DOHH2 (cell line): ENCODE results near the gene ZIC1.

Experiments
- CTCF ChIP-seq: fragments of 200-600 bp; sonication (generic); IDR thresholded peaks from one replicate; pipeline ENCODE4 v1.5.1; 2014; ENCODE audit warnings: antibody characterized with exemption, mild to moderate bottlenecking, low read depth, low read length; ENCODE audit not compliant: poor library complexity, severe bottlenecking
- EZH2phosphoT487 ChIP-seq: fragments of 200-600 bp; sonication (generic); IDR thresholded peaks from 2 replicates; pipeline ENCODE4 v1.6.1; 2017; ENCODE audit warnings: borderline replicate concordance, mild to moderate bottlenecking, antibody characterized with exemption, low read length, moderate library complexity, mixed read lengths

- TF ChIP-seq CTCF, result no peak
- TF ChIP-seq EZH2phosphoT487, result no peak
These were observed 11.8 kb upstream of the ZIC1 start for GRCh38 chr3:147397155-147397874.
